ENCODE results near the gene SLC1A2. TPM values are rescaled to one million over a fixed set of nuclear protein-coding genes. Genes with fewer than 3 reads are reported as not detected.

The SLC1A2 gene
- total RNA-seq, 6 experiments from 2014 or later = 1.7 to 2.4 (median 2.1) TPM

DNA sequence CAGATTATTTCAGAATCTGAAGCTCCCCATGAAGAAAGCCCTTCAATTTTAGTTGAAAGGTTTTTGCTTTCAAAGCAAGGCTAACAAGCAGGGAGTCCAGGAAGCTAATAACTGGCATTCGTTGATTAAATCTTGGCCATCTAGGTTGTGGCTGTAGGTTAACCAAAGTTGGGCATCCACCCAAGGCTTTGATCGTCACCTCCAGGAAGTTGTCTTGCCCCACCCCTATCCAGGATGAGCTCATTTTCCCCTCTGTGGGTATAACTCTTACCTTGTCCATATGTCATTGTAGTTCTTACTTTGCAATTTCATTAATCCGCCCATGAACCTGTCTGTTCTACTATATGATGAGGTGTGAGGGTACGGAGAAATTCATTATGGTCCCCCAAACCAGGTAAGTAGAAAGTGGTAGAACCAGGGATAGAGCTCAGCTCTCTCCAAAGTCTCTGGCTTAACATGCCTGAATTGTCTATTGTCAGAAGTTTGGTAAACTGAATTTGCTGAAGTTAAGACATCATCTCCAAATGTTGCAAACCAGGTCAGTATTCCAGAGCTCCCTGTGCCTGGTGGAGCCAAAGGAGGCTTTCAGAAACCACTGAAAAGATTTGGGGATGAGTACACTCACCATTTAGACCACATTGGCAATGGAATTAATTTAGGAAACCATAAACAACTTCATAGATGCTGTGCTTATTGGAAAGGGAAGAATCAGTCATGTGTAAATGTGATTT, 183.3 kb downstream of the SLC1A2 start:
- Mint-ChIP-seq H3K27ac (peak overlapping the region; percentile 90), H3K9me3 (peaks cover 8% of the 10 kb centered on the region; the same call in 1 of the 2 replicates), H3K27me3 (ENCODE audit: insufficient read depth) (peaks cover 28% of the 10 kb centered on the region), H3K4me1 (ENCODE audit: low read depth) (peaks cover 72% of the 10 kb centered on the region), H3K36me3 (ENCODE audit: low read depth) (peaks cover 32% of the 10 kb centered on the region), H3K4me3 (peak overlapping the region; percentile 33; the same call in 1 of the 2 replicates)
- DNase-seq = peak; percentile 71
- TF ChIP-seq, protein P1, sequence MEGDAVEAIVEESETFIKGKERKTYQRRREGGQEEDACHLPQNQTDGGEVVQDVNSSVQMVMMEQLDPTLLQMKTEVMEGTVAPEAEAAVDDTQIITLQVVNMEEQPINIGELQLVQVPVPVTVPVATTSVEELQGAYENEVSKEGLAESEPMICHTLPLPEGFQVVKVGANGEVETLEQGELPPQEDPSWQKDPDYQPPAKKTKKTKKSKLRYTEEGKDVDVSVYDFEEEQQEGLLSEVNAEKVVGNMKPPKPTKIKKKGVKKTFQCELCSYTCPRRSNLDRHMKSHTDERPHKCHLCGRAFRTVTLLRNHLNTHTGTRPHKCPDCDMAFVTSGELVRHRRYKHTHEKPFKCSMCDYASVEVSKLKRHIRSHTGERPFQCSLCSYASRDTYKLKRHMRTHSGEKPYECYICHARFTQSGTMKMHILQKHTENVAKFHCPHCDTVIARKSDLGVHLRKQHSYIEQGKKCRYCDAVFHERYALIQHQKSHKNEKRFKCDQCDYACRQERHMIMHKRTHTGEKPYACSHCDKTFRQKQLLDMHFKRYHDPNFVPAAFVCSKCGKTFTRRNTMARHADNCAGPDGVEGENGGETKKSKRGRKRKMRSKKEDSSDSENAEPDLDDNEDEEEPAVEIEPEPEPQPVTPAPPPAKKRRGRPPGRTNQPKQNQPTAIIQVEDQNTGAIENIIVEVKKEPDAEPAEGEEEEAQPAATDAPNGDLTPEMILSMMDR (IDR thresholded peaks at IDR 0.05) = no peak

DNA sequence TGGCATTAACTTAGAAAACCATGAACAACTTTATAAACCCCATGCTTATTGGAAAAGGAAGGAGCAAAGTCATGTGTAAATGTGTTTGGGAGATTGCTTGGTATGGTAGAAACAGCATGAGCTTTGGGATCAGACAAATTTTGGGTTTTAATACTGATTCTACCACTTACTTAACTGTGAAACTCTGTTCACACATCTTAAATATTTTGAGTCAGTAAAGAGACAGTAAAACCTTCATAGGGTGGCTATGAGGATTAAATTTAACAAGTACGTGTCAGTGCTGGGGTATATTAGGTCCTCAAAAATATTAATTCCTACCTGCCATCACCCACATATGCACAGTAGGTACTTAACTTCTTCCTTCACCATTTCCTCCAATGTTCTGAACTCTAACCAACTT, 183.9 kb downstream of the SLC1A2 start:
- Mint-ChIP-seq H3K36me3 (ENCODE audit: low read depth) (peaks cover 38% of the 10 kb centered on the region), H3K27ac (peak overlapping the region; percentile 90), H3K27me3 (ENCODE audit: insufficient read depth) (peaks cover 31% of the 10 kb centered on the region), H3K9me3 (peaks cover 8% of the 10 kb centered on the region; the same call in 1 of the 2 replicates), H3K4me1 (ENCODE audit: low read depth) (peaks cover 74% of the 10 kb centered on the region), H3K4me3 (no peak overlapping the region)
- no peak for DNase-seq
- TF ChIP-seq, protein P1 (IDR thresholded peaks at IDR 0.05) = no peak

DNA sequence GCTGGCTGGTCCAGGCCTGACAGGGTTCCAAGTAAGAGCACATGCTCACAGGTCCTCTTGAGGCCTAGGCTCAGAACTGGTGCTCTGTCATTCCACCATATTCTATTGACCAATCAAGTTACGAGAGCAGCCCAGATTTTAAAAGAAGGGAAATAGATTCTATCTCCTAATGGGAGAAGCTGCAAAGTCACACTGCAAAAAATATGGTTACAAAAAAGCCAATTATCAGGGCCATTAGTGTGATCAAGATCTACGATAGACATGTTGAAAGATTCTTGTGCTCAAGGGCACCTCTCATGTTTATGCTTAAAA, 184.2 kb downstream of the SLC1A2 start:
- Mint-ChIP-seq H3K4me1 (ENCODE audit: low read depth) (peaks cover 78% of the 10 kb centered on the region), H3K27ac (peak overlapping the region; percentile 90), H3K27me3 (ENCODE audit: insufficient read depth) (peaks cover 31% of the 10 kb centered on the region), H3K36me3 (ENCODE audit: low read depth) (peaks cover 42% of the 10 kb centered on the region), H3K4me3 (no peak overlapping the region), H3K9me3 (peaks cover 8% of the 10 kb centered on the region; the same call in 1 of the 2 replicates)
- TF ChIP-seq, protein P1 (IDR thresholded peaks at IDR 0.05) = no peak
- DNase-seq = no peak

DNA sequence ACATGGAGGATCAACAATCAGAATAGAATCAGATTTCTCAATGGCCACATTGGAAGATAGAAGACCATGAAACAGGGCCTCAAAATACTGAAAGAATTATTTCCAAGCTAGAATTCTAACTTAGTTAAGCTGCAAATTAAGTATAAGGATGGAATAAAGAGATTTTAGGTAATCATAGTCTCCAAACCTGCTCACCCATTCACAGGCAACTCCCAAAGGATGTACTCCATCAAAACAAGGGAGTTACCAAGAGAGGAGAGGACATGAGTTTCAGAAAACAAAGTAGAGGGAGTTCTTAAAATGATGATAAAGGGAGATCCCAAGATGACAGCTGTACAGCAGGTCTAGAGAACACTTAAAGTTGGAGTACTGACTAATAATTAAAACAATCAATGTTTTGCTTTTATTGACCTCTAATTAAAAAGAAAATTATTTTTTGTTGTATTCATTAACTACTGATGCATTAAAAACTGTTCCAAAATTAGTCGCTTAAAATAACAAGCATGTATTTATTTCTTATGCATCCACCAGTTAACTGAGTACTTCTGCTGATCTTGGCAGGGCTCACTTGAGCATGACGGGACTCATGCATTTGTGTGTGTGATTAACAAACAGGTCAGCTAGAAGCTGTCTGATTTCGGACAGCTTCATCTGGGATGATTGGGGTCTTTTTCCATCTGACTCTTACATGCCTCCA, 184.8 kb downstream of the SLC1A2 start:
- H3K4me1 Mint-ChIP-seq (ENCODE audit: low read depth) = peaks cover 83% of the 10 kb centered on the region
- H3K27ac Mint-ChIP-seq = peak overlapping the region; percentile 90
- TF ChIP-seq, protein P1 (IDR thresholded peaks at IDR 0.05) = no peak
- H3K27me3 Mint-ChIP-seq (ENCODE audit: insufficient read depth) = peaks cover 34% of the 10 kb centered on the region
- peaks cover 8% of the 10 kb centered on the region; the same call in 1 of the 2 replicates for H3K9me3 Mint-ChIP-seq
- no peak overlapping the region for H3K4me3 Mint-ChIP-seq
- peaks cover 47% of the 10 kb centered on the region for H3K36me3 Mint-ChIP-seq (ENCODE audit: low read depth)
- no peak for DNase-seq

DNA sequence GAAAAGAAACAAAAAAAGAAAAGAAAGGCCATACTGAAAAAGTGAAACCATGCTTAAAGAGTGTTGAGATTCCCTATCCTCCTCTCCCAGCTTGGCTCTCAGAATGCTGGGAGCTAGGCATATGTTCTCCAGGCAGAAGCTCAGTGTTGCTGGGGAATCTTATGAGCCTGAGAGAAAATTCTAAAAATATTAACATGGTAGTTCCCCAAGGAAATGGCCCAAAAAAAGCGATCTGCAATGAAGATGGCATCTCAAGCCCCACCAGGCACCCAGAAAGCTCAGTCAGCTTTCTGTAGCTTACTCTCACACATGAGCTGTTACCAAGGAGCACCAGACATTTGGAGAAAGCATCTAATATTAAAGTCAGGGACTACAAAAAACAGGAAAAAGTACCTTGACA, 185.8 kb downstream of the SLC1A2 start:
- H3K27me3 Mint-ChIP-seq (ENCODE audit: insufficient read depth) = peaks cover 37% of the 10 kb centered on the region
- no peak overlapping the region for H3K4me3 Mint-ChIP-seq
- DNase-seq = no peak
- peaks cover 58% of the 10 kb centered on the region for H3K36me3 Mint-ChIP-seq (ENCODE audit: low read depth)
- TF ChIP-seq, protein P1 (IDR thresholded peaks at IDR 0.05) = no peak
- peaks cover 11% of the 10 kb centered on the region; the same call in 1 of the 2 replicates for H3K9me3 Mint-ChIP-seq
- H3K27ac Mint-ChIP-seq = peak overlapping the region; percentile 66
- H3K4me1 Mint-ChIP-seq (ENCODE audit: low read depth) = peaks cover 93% of the 10 kb centered on the region

All from HFFc6 (cell line).